ENCODE results near the gene LVRN.

The LVRN gene

GRCh38 chr5:116075191-116075831, 113.0 kb downstream of the LVRN start:
- WGBS (ENCODE audit: extremely low coverage, insufficient coverage, low lambda C conversion rate), result no CpG with 5 or more reads among the region's 6 CpGs
- Histone ChIP-seq H3K9ac (ENCODE audit: low read length) (no peak overlapping the region), H2BK120ac (ENCODE audit: low read depth, low read length) (no peak overlapping the region), H3K27me3 (ENCODE audit: insufficient read depth, low read length, poor library complexity) (no peaks in the 10 kb centered on the region), H3K79me2 (ENCODE audit: control insufficient read depth, insufficient read depth, low read length) (no peaks in the 10 kb centered on the region), H3K4me2 (ENCODE audit: low read length) (no peak overlapping the region), H3K79me1 (ENCODE audit: low read length) (no peaks in the 10 kb centered on the region), H3K23ac (ENCODE audit: low read length) (no peak overlapping the region), H2BK5ac (ENCODE audit: low read length) (no peak overlapping the region), H3K4me1 (ENCODE audit: control insufficient read depth, low read depth, low read length) (no peaks in the 10 kb centered on the region), H4K8ac (ENCODE audit: low read depth, low read length) (no peak overlapping the region), H3K18ac (ENCODE audit: low read length) (no peak overlapping the region), H3K36me3 (ENCODE audit: control insufficient read depth, insufficient read depth, low read length) (no peaks in the 10 kb centered on the region), H3K27ac (ENCODE audit: low read depth, low read length) (no peak overlapping the region), H3K4ac (ENCODE audit: low read depth, low read length) (no peak overlapping the region), H3K4me3 (ENCODE audit: low read length) (no peak overlapping the region), H2AK5ac (ENCODE audit: low read length) (no peak overlapping the region), H2BK15ac (replicated peaks; ENCODE audit: low read depth) (no peak overlapping the region), H4K5ac (ENCODE audit: low read length) (no peak overlapping the region), H3K56ac (ENCODE audit: low read length) (no peak overlapping the region)
- DNase-seq, result no peak

GRCh38 chr5:116076496-116076895, 114.2 kb downstream of the LVRN start:
- no CpG with 5 or more reads among the region's 1 CpG for WGBS (ENCODE audit: extremely low coverage, insufficient coverage, low lambda C conversion rate)
- H3K4ac ChIP-seq (ENCODE audit: low read depth, low read length), result no peak overlapping the region

More at GRCh38 chr5:116076496-116076895, 114.2 kb downstream of the LVRN start:
- Histone ChIP-seq H2AK5ac (ENCODE audit: low read length) (no peak overlapping the region), H2BK5ac (ENCODE audit: low read length) (no peak overlapping the region), H3K27ac (ENCODE audit: low read depth, low read length) (no peak overlapping the region), H3K4me2 (ENCODE audit: low read length) (no peak overlapping the region), H2BK120ac (ENCODE audit: low read depth, low read length) (no peak overlapping the region), H3K79me1 (ENCODE audit: low read length) (no peaks in the 10 kb centered on the region), H3K27me3 (ENCODE audit: insufficient read depth, low read length, poor library complexity) (no peaks in the 10 kb centered on the region), H3K4me3 (ENCODE audit: low read length) (no peak overlapping the region), H4K5ac (ENCODE audit: low read length) (no peak overlapping the region), H4K8ac (ENCODE audit: low read depth, low read length) (no peak overlapping the region), H2BK15ac (replicated peaks; ENCODE audit: low read depth) (no peak overlapping the region), H3K9ac (ENCODE audit: low read length) (no peak overlapping the region), H3K79me2 (ENCODE audit: control insufficient read depth, insufficient read depth, low read length) (no peaks in the 10 kb centered on the region), H3K23ac (ENCODE audit: low read length) (no peak overlapping the region), H3K36me3 (ENCODE audit: control insufficient read depth, insufficient read depth, low read length) (no peaks in the 10 kb centered on the region), H3K4me1 (ENCODE audit: control insufficient read depth, low read depth, low read length) (no peaks in the 10 kb centered on the region), H3K56ac (ENCODE audit: low read length) (no peak overlapping the region), H3K18ac (ENCODE audit: low read length) (no peak overlapping the region)
- DNase-seq, result no peak
